Activated T-cell treated with anti-CD3 and anti-CD28 coated beads, Interleukin-2, amount 50 U/mL, for 4 hours (primary cell): ENCODE results near the gene RERE. TPM values are rescaled to one million over a fixed set of nuclear protein-coding genes. Genes with fewer than 3 reads are reported as not detected.

Experiments
- ATAC-seq, 2 donors: fragments of 200-7000 bp; cut with Tn5 transposase; one replicate each; pipeline ENCODE4 v1.10.0; 2021
- DNase-seq: peaks from one replicate; pipeline ENCODE4 v3.0.0-alpha.2; 2020
- H3K27me3 Mint-ChIP-seq: one replicate; pipeline ENCODE4 v1.8.0; 2021; ENCODE audit warnings: low read depth, mixed read lengths
- H3K36me3 Mint-ChIP-seq: one replicate; pipeline ENCODE4 v1.8.0; 2022; ENCODE audit warnings: mixed read lengths; ENCODE audit not compliant: insufficient read depth
- H3K4me1 Mint-ChIP-seq: one replicate; pipeline ENCODE4 v1.8.0; 2021; ENCODE audit warnings: low read depth, mixed read lengths
- H3K4me3 Mint-ChIP-seq: one replicate; pipeline ENCODE4 v1.8.0; 2021; ENCODE audit warnings: mild to moderate bottlenecking, moderate library complexity, mixed read lengths
- H3K9me3 Mint-ChIP-seq: one replicate; pipeline ENCODE4 v1.8.0; 2021; ENCODE audit warnings: mixed read lengths
- total RNA-seq, 3 donors: library from RNA; stranded (reverse); gene quantifications; one replicate each; pipeline ENCODE4 v1.2.1, GENCODE V29; 2021

Gene RERE
- total RNA-seq, 3 donors from 2014 or later: 40.5 to 53.4 (median 47.8) TPM

DNA sequence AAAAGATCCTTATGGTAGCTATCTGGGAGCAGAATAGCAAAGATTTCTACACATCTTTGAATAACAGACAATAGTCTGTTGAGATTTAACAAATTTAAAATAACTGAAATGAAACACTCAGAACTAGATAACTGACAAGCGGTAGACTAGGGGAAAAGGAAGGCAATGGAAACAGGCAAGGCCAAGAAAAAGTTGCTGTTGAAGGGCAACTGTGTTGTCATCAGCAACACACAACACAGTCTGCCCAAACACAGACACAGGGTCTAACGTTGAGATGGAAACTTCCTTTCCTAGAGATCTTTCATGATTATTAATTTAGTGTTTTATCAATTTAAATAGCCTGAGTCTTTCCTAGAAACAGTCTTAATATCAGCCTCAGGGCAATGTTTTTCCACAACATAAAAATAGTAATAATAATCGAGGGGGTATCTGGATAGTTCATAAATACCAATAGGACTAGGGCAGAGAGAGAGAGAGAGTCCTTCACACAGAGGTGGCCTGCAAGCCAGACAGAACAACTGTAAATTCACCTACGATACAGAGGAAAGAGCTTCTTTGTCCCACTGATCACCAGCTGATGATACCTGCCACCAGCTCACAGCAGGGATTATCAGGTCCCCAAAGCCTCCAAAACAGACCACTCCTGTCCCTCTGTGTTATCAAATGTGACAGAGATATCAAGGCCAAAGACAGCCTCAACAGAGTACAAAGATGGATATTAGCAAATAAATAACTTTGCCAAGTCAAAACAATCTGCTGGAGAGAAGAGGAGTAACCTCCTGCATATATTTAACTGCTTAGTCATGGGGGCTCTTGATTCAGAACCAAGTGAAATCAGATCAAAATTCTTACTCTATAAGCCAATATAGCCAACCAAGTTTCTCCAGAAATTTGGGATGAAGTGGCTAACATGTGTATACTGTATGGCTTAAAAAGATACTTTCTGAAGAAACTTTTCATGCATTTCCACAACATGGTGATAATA, 254.3 kb downstream of the RERE start:
- Mint-ChIP-seq H3K4me3 (no peak overlapping the region), H3K4me1 (peaks cover 27% of the 10 kb centered on the region), H3K36me3 (no peaks in the 10 kb centered on the region), H3K9me3 (no peaks in the 10 kb centered on the region), H3K27me3 (no peaks in the 10 kb centered on the region)
- ATAC-seq (no peak), DNase-seq (no peak)

DNA sequence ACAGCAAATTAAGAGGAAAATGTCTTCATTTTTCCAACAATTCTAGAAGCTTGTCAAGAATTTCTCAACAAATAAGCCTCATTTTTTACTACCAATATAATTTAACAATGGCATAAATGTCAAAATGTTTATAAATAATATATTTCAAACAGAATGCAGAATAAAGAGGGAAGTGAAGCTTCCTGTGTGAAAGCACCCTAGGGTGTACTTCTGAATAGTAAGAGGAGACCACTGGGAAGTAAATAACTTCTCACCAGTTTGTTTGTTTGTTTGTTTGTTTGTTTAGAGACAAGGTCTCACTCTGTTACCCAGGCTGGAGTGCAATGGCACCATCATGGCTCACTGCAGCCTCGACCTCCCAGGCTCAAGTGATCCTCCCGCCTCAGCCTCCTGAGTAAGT, 255.2 kb downstream of the RERE start:
- Mint-ChIP-seq H3K4me1 (peaks cover 27% of the 10 kb centered on the region), H3K9me3 (no peaks in the 10 kb centered on the region), H3K27me3 (no peaks in the 10 kb centered on the region), H3K4me3 (no peak overlapping the region), H3K36me3 (no peaks in the 10 kb centered on the region)
- ATAC-seq (no peak), DNase-seq (no peak)

DNA sequence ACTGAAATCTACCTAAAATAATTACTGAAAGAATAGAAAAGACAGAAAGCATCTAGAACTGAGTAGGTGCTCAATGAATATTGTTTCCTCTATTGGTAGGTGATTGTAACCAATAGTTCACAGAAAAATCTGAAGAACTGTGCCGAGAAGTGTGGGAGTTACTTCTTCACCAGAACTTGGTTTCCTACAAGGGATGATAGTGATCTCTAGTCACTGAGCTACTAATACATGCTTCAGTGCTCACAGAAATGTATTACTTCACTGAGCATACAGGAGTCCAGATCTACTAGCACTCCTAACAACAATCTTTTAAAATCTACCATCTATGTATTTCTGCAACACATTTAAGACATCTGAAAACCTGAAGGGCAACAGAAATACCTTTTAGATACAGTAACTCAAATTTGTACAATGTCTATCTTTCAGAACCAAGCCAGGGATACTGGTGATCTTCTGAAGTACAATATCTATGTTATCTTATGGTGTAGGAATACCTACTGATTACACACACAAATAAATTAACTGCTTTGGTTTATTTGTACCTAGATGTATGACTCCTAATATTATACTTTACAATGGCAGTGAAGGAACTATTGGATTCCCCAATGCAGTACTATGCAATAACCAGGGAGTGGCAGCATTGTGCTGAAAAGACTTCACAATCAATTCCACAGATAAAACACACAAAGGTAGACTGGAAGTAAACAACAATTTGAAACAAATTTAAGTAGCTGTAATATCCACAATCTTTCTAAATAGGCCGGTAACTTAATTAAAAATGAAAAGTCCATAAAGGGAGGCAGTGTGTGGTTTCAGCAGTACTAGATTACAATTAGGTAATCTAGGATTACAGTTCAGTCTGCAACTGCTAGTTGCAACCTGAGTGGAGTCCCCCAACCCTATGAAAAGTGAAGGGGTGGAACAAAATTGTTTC, 256.6 kb downstream of the RERE start:
- Mint-ChIP-seq H3K36me3 (peaks cover 2% of the 10 kb centered on the region), H3K4me3 (no peak overlapping the region), H3K27me3 (no peaks in the 10 kb centered on the region), H3K4me1 (peaks cover 26% of the 10 kb centered on the region), H3K9me3 (no peaks in the 10 kb centered on the region)
- no peak for DNase-seq
- peak; percentile 69 to 72 for ATAC-seq

DNA sequence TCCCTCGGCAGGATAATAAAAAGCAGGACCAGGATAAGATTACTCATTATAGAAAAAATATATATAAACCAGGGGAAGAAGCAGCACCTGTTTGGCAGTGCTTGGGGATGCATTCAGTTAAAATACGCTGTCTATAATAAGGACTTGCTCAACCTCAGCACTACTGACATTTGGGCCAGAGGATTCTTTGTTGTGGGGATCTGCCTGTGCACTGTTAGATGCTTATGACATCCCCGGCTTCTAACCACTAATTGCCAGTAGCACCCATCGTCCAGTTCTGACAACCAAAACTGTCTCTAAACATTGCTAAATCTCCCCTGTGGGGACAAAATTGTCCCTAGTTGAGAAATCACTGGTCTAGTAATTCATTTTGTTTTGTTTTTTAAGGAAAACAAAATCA, 257.4 kb downstream of the RERE start:
- no peak overlapping the region for H3K4me3 Mint-ChIP-seq
- peaks cover 28% of the 10 kb centered on the region for H3K4me1 Mint-ChIP-seq
- no peaks in the 10 kb centered on the region for H3K9me3 Mint-ChIP-seq
- ATAC-seq: no peak
- no peaks in the 10 kb centered on the region for H3K27me3 Mint-ChIP-seq
- peaks cover 3% of the 10 kb centered on the region for H3K36me3 Mint-ChIP-seq
- DNase-seq: no peak

DNA sequence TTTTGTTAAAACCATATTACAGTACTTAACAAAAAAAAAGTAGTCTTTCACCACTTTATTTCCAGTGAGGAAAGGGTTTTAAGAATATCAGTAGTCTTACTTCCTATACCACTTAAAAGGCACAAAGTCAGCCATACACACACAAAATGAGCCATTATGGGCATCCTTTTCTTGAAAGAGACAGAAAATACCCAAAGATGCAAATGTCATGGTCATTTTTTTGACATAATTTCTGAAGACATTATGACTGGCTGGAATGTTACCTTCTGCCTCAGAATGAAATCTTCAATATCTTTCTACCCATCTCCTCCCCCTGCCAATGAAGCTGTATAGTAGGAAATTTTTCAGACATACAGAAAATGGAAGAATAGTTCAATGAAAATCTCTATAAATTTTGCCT, 261.9 kb downstream of the RERE start:
- Mint-ChIP-seq H3K9me3 (no peaks in the 10 kb centered on the region), H3K36me3 (peaks cover 5% of the 10 kb centered on the region), H3K27me3 (no peaks in the 10 kb centered on the region), H3K4me3 (no peak overlapping the region), H3K4me1 (peaks cover 23% of the 10 kb centered on the region)
- no peak for DNase-seq
- ATAC-seq: peak; percentile 14 to 28

DNA sequence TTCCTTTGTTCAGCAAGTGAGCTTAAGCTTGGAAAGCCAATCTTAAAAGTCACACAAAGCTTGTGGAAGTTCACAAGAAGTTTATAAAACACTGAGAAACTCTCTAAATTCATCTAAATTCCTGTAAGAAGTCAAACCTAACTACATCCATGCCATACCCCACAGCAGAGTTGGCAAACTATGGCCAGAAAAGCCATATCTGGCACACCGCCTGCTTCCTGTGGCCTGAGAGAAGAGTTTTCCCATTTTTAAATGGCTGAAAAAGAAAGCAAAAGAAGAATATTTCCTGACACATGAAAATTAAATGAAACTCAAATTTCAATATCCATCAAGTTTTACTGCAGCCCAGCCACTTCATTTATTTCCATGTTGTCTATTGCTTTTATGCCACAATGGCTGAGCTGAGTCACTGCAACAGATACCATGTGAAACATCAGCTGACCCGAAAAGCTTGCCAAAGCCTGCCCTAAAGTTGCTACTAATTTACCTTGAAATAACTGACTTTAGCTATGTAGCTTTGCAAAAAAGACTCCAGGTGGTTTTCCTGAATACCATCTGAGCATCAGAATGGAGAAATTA, 262.4 kb downstream of the RERE start:
- no peak for ATAC-seq
- H3K4me3 Mint-ChIP-seq: no peak overlapping the region
- H3K36me3 Mint-ChIP-seq: peaks cover 5% of the 10 kb centered on the region
- DNase-seq: no peak
- no peaks in the 10 kb centered on the region for H3K27me3 Mint-ChIP-seq
- H3K4me1 Mint-ChIP-seq: peaks cover 19% of the 10 kb centered on the region
- no peaks in the 10 kb centered on the region for H3K9me3 Mint-ChIP-seq

DNA sequence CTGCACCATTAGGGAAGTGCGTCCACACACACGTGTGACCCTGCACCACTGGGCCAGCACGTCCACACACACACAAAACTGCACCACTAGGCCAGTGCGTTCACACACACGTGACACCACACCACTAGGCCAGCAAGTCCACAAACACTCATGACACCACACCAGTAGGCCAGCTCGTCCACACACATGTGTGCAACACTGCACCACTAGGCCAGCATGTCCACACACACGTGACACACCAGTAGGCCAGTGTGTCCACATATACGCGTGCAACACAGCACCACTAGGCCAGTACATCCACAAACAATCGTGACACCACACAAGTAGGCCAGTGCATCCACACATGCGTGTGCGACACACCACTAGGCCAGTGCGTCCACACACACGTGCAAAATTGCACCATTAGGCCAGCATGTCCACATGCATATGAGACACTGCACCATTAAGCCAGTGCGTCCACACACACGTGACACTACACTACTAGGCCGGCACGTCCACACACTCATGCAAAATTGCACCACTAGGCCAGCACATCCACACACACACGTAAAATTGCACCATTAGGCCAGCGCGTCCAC, 264.5 kb downstream of the RERE start:
- no peak for ATAC-seq
- DNase-seq: no peak
- Mint-ChIP-seq H3K4me1 (peaks cover 20% of the 10 kb centered on the region), H3K27me3 (no peaks in the 10 kb centered on the region), H3K36me3 (peaks cover 5% of the 10 kb centered on the region), H3K4me3 (no peak overlapping the region), H3K9me3 (no peaks in the 10 kb centered on the region)

DNA sequence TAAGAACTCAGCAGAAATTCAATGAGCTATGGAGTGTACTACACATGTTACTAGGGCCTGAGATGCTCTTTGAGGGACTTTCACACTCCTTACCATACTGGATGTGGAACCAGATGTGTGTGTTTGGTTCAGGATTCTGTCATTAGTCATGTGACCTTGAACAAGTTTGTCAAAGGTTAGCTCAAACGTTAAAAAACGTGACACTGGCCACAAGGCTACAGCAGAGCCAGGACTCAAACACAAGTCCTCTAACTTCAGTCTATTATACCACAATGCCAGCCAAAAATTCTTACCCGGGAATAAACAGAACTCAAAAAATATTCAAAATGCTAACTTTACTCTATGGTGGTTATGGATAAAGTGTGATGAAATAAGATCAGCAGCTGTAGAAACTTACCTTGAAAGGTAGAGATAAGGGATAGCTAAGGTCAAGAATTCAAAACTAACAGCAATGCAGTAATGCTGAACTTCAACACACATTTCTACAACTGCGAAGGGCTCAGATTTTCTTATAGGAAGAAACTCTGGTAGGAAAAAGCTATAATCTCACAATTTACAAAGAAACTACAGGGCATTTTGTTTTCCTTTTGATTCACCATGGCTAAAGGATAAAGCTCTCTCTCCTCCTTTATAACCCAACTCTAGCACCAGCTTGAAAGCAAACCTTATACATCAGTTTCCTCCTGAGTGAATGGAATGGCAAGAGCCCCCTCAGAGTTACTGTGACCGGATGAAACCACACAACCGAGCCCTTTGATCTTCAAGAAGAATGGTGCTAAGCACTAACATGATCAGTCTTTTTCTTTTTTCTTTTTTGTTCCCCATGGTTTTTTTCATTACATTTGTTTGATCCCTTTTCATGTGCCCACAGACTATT, 265.6 kb downstream of the RERE start:
- peaks cover 22% of the 10 kb centered on the region for H3K4me1 Mint-ChIP-seq
- ATAC-seq: no peak

DNA sequence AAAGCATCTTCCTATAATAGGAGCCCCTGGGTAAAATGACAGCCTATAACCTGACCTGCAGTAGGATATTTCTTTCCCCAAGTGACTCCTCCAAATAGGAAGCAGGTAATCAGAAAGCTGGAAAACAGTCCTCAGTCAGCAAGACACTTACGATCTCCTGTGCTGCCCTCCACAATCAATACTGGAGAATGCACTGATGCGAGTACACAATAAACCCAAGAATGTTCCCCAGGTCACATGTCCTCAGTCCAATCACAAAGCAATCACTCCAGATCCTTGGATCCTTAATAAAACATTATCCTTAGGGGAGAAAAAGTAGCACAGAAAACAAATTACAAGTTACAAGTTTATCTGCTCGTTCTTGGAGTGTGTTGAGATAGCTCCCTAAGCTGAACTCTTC, 266.4 kb downstream of the RERE start:
- no peak for ATAC-seq
- Mint-ChIP-seq H3K4me1 (peaks cover 22% of the 10 kb centered on the region), H3K36me3 (peaks cover 5% of the 10 kb centered on the region), H3K27me3 (no peaks in the 10 kb centered on the region), H3K4me3 (no peak overlapping the region), H3K9me3 (no peaks in the 10 kb centered on the region)
- no peak for DNase-seq

More for the DNA sequence above, 265.6 kb downstream of the RERE start:
- H3K27me3 Mint-ChIP-seq: no peaks in the 10 kb centered on the region
- no peak for DNase-seq
- H3K9me3 Mint-ChIP-seq: no peaks in the 10 kb centered on the region
- H3K36me3 Mint-ChIP-seq: peaks cover 5% of the 10 kb centered on the region
- H3K4me3 Mint-ChIP-seq: no peak overlapping the region

DNA sequence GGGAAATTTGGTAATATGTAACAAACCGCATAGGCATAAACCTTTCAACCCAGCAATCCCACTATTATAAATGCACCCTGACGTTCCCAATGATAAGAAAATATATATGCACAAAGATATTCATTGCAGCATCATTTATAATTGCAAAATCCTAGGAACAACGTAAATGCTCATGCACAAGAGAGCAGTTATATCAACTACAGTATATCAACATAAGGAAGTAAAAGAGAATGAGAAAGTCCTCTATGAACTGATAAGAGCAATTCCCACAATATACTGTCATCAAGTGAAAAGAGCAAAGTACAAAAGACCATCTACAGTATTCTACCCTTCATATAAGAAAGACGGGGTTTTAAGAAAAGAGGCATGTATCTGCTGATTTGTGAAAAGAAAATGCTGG, 269.6 kb downstream of the RERE start:
- no peak overlapping the region for H3K4me3 Mint-ChIP-seq
- no peaks in the 10 kb centered on the region for H3K27me3 Mint-ChIP-seq
- no peak for ATAC-seq
- H3K4me1 Mint-ChIP-seq: peaks cover 23% of the 10 kb centered on the region
- peaks cover 3% of the 10 kb centered on the region for H3K9me3 Mint-ChIP-seq
- DNase-seq: no peak
- peaks cover 15% of the 10 kb centered on the region for H3K36me3 Mint-ChIP-seq

DNA sequence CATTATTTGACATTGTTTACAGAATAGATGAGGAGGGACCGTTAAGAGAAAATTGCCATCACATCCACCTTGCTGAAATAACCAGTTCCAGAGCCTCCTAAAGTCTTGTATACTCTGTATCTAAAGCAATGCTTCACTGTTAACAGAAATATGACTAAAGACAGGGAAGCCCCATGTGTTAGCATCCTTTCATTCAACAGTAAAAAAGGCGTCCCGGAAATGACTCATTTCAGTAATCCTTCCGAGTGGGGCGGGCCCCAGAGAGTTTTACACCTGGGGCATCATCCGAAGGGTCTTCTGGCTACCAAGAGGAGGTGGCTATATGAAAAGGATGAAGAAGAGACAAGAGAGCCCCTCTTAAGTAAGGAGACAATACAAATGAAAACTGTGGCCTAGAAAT, 272.4 kb downstream of the RERE start:
- ATAC-seq: peak; percentile 27 to 39
- H3K4me3 Mint-ChIP-seq: no peak overlapping the region
- H3K4me1 Mint-ChIP-seq: peaks cover 27% of the 10 kb centered on the region

DNA sequence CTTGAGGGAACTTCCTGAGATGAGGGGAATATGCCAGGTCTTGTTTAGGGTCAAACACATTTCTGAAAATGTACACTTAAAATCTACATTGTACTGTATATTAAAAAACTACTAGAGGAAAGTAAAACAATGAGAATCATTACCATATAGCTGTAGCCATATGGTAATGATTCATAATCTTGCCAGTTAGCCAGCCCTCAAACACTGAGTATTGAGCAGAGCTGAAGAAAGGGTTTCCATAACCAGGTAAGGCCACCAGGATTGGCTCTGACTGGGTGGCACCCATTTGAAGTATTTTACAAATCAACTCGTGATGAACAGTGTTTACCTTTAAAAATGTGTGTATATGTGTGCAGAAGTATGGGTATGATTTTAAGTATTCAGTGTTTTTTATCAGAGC, 272.8 kb downstream of the RERE start:
- ATAC-seq (peak; percentile 8 to 42), DNase-seq (no peak)
- Mint-ChIP-seq H3K4me3 (no peak overlapping the region), H3K4me1 (peaks cover 29% of the 10 kb centered on the region), H3K27me3 (no peaks in the 10 kb centered on the region), H3K9me3 (peaks cover 3% of the 10 kb centered on the region), H3K36me3 (peaks cover 16% of the 10 kb centered on the region)

More for the DNA sequence above, 272.4 kb downstream of the RERE start:
- Mint-ChIP-seq H3K27me3 (no peaks in the 10 kb centered on the region), H3K36me3 (peaks cover 16% of the 10 kb centered on the region), H3K9me3 (peaks cover 3% of the 10 kb centered on the region)
- DNase-seq: no peak

DNA sequence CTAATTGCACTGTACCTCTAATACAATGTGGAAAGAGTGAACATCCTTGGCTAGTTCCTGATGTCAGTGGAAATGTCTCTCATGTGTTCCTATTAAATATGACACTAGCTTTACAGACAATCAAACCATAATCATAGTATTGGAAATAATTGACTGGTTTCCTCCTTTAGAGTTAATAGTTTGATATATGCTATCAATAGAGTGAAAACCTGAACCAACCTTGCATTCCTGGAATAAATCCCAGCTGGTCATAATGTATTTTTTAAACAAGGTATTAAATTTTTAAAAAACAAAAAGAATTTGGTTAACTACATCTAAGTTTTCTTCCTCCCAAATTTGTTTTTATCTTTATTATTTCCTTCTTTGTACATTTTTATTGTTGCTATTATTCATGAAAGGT, 273.5 kb downstream of the RERE start:
- no peak for DNase-seq
- H3K27me3 Mint-ChIP-seq: no peaks in the 10 kb centered on the region
- peaks cover 18% of the 10 kb centered on the region for H3K36me3 Mint-ChIP-seq
- peaks cover 34% of the 10 kb centered on the region for H3K4me1 Mint-ChIP-seq
- no peak for ATAC-seq
- no peak overlapping the region for H3K4me3 Mint-ChIP-seq
- peaks cover 3% of the 10 kb centered on the region for H3K9me3 Mint-ChIP-seq
